HG02840 (cell line): ENCODE data around the gene GNG7.
"Not testable (repeated sequence)": the region's sequence is repeated elsewhere in the genome, so short reads cannot be mapped to it uniquely, and the experiment has no call there.

Source experiments
- ATAC-seq: cut with Tn5 transposase; IDR thresholded peaks from one replicate; pipeline ENCODE4 v1.9.1; 2021; ENCODE audit warnings: mild to moderate bottlenecking, moderate library complexity, moderate number of reproducible peaks; ENCODE audit not compliant: unreplicated experiment, low FRiP score

The GNG7 gene

GRCh38 chr19:2558543-2558942 lies 144.0 kb downstream of the GNG7 start:
- ATAC-seq = no peak

GRCh38 chr19:2558131-2558530 lies 144.4 kb downstream of the GNG7 start:
- ATAC-seq = not testable (repeated sequence)

GRCh38 chr19:2557093-2557440 lies 145.4 kb downstream of the GNG7 start:
- ATAC-seq = no peak

GRCh38 chr19:2556221-2557092 lies 146.0 kb downstream of the GNG7 start:
- no peak for ATAC-seq

GRCh38 chr19:2555422-2556220 lies 146.9 kb downstream of the GNG7 start:
- no peak for ATAC-seq

- ATAC-seq = no peak
These were observed 147.6 kb downstream of the GNG7 start for GRCh38 chr19:2554856-2555255.

GRCh38 chr19:2553510-2553909 lies 149.0 kb downstream of the GNG7 start:
- no peak for ATAC-seq

GRCh38 chr19:2552859-2553258 lies 149.6 kb downstream of the GNG7 start:
- ATAC-seq = peak; percentile 57

- ATAC-seq = no peak
These were observed 150.7 kb downstream of the GNG7 start for GRCh38 chr19:2551864-2552185.

- ATAC-seq = no peak
These were observed 151.2 kb downstream of the GNG7 start for GRCh38 chr19:2551172-2551863.

GRCh38 chr19:2550431-2551171 lies 151.9 kb downstream of the GNG7 start:
- no peak for ATAC-seq

- no peak for ATAC-seq
These were observed 152.7 kb downstream of the GNG7 start for GRCh38 chr19:2549701-2550191.

- ATAC-seq = no peak
These were observed 153.5 kb downstream of the GNG7 start for GRCh38 chr19:2548966-2549365.

GRCh38 chr19:2547721-2548120 lies 154.8 kb downstream of the GNG7 start:
- ATAC-seq = no peak

- ATAC-seq = no peak
These were observed 155.3 kb downstream of the GNG7 start for GRCh38 chr19:2547033-2547680.

- ATAC-seq = no peak
These were observed 156.1 kb downstream of the GNG7 start for GRCh38 chr19:2546128-2547032.

GRCh38 chr19:2545416-2546127 lies 156.9 kb downstream of the GNG7 start:
- ATAC-seq = not testable (repeated sequence)
